ENCODE data around the gene SCUBE2.
"Not testable (repeated sequence)": the region's sequence is repeated elsewhere in the genome, so short reads cannot be mapped to it uniquely, and the experiment has no call there.

Gene SCUBE2

DNA sequence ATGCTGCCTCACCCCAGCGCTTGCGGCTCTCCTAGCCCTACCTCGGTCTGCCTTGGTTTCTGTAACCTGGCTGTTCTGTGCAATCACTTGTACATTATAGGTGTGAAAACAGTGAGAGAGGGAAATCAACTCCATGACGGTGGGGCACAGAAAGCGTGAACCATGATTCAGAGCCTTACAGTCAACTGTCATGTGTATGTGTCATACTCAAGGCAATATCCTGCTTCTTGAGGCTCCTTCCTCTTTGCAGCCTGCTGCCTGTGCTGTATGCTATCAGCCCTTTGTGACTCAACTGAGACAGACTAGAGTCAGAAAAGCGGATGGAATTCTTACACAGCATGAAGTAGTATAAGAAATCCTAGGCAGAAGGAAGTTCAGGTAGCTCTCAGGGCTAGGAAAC, 89.7 kb downstream of the SCUBE2 start:
- TF ChIP-seq, protein P1, sequence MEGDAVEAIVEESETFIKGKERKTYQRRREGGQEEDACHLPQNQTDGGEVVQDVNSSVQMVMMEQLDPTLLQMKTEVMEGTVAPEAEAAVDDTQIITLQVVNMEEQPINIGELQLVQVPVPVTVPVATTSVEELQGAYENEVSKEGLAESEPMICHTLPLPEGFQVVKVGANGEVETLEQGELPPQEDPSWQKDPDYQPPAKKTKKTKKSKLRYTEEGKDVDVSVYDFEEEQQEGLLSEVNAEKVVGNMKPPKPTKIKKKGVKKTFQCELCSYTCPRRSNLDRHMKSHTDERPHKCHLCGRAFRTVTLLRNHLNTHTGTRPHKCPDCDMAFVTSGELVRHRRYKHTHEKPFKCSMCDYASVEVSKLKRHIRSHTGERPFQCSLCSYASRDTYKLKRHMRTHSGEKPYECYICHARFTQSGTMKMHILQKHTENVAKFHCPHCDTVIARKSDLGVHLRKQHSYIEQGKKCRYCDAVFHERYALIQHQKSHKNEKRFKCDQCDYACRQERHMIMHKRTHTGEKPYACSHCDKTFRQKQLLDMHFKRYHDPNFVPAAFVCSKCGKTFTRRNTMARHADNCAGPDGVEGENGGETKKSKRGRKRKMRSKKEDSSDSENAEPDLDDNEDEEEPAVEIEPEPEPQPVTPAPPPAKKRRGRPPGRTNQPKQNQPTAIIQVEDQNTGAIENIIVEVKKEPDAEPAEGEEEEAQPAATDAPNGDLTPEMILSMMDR (IDR thresholded peaks at IDR 0.05; ENCODE audit: low read length, missing control alignments): no peak
- DNase-seq (ENCODE audit: low read depth): peak; percentile 75
- H3K4me3 ChIP-seq (replicated peaks; ENCODE audit: low read depth, low read length): no peak overlapping the region

DNA sequence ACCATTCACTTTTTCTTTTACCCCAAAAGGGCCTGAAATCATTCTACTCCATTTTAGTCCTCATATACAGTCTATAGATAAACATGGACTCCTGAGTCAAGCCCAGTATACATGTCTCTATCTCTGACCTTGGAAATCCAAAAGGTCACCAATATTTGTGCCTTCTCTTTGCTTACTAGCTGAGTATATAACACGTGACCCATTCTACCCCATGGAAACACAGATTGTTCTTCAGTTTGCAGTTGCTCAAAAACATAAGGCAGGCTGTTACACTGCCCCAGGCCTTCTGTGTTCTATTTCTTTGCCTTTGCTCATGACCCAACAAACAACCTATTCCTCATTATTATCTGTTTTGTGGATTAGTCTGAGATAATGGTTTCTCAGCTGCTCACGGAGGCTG, 93.4 kb downstream of the SCUBE2 start:
- no peak for DNase-seq (ENCODE audit: low read depth)
- no peak overlapping the region for H3K4me3 ChIP-seq (replicated peaks; ENCODE audit: low read depth, low read length)
- TF ChIP-seq, protein P1 (IDR thresholded peaks at IDR 0.05; ENCODE audit: low read length, missing control alignments): no peak

DNA sequence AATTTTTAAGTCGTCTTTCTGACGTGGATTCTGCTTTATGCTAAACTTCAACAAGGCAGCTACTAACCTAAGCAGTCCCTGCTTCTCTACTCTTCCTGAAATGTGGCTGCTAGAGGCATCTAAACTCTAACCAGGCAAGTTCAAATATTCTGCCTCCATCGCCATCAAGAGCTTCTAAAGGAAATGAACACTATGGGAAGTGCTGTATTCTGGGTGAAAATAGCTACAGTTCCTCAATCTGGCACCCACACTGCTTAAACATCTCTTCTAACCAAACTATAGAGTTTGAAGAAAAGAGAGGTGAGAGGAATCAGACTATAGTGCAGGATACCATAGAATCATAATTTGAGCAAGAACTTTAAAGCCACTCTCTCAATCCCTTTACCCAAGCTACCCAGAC, 93.9 kb downstream of the SCUBE2 start:
- no peak for DNase-seq (ENCODE audit: low read depth)
- TF ChIP-seq, protein P1 (IDR thresholded peaks at IDR 0.05; ENCODE audit: low read length, missing control alignments): no peak

GRCh38 chr11:8989453-8989852, 101.9 kb downstream of the SCUBE2 start:
- TF ChIP-seq, protein P1 (IDR thresholded peaks at IDR 0.05; ENCODE audit: low read length, missing control alignments): no peak
- H3K4me3 ChIP-seq (replicated peaks; ENCODE audit: low read depth, low read length): no peak overlapping the region
- DNase-seq (ENCODE audit: low read depth): peak; percentile 55

More for the DNA sequence above, 93.9 kb downstream of the SCUBE2 start:
- no peak overlapping the region for H3K4me3 ChIP-seq (replicated peaks; ENCODE audit: low read depth, low read length)

GRCh38 chr11:8988329-8989234, 102.8 kb downstream of the SCUBE2 start:
- peak; percentile 10 for DNase-seq (ENCODE audit: low read depth)
- H3K4me3 ChIP-seq (replicated peaks; ENCODE audit: low read depth, low read length): no peak overlapping the region
- TF ChIP-seq, protein P1 (IDR thresholded peaks at IDR 0.05; ENCODE audit: low read length, missing control alignments): no peak

DNA sequence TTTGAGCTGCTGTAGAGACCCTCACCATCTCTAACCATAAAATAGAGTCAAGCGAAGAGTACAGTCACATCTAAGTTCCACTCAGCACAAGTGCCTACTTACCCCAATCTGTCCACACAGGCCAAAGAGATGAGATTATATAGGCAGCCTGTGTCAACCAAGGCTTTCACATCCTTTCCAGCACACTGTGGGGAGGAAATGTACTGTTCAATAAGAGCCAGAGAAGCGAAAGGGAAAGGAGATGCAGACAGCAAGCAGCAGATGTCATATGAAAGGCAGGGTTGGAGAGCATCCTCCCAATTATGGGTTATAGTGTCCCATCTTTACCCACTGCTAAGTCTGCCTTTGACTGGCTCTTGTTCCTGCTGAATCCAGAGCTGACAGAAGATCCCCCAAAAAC, 104.0 kb downstream of the SCUBE2 start:
- DNase-seq (ENCODE audit: low read depth): no peak
- H3K4me3 ChIP-seq (replicated peaks; ENCODE audit: low read depth, low read length): no peak overlapping the region
- TF ChIP-seq, protein P1 (IDR thresholded peaks at IDR 0.05; ENCODE audit: low read length, missing control alignments): no peak

DNA sequence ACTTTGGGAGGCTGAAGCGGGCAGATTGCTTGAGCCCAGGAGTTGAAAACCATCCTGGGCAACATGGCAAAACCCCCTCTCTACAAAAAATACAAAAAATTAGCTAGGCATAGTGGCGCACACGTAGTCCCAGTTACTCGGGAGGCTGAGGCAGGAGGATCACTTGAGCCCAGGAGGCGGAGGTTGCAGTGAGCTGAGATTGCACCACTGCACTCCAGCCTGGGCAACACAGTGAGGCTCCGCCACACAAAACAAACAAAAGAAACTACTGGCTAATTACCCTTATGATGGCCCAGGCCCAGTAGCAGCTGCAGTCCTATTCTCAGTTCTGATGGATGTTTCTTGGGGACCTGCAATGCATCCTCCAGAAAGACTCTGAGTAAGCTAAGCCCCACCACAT, 104.6 kb downstream of the SCUBE2 start:
- not testable (repeated sequence) for H3K4me3 ChIP-seq (replicated peaks; ENCODE audit: low read depth, low read length); DNase-seq (ENCODE audit: low read depth)
